ENCODE measurements around the gene RBKS. TPM values are rescaled to one million over a fixed set of nuclear protein-coding genes. Genes with fewer than 3 reads are reported as not detected.
"Not testable (repeated sequence)": the region's sequence is repeated elsewhere in the genome, so short reads cannot be mapped to it uniquely, and the experiment has no call there.

The RBKS gene
- total RNA-seq, 1 experiment from 2014 or later = 9.2 TPM

DNA sequence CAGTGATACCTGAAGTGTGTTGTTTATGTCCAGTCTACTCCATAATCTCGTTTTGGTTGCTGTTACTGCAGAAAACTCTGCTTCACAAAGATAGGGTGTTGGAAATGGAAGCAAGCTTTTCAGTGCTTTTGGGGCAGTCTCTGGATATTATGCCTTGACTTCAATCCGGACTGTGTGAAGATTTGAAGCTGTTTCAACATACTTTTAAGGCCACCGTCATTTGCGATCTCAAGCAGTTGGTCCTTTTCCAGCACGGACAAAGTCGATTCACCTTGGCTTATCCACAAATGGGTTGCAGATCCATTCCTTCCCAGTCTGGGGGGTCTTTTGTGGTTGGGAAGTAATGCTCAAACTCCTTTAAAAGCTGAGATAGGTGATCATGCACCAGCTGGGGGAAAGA is 20.4 kb downstream of the RBKS start:
- H3K27me3 Mint-ChIP-seq (ENCODE audit: insufficient read depth, unreplicated experiment) = no peaks in the 10 kb centered on the region
- TF ChIP-seq, protein P1, sequence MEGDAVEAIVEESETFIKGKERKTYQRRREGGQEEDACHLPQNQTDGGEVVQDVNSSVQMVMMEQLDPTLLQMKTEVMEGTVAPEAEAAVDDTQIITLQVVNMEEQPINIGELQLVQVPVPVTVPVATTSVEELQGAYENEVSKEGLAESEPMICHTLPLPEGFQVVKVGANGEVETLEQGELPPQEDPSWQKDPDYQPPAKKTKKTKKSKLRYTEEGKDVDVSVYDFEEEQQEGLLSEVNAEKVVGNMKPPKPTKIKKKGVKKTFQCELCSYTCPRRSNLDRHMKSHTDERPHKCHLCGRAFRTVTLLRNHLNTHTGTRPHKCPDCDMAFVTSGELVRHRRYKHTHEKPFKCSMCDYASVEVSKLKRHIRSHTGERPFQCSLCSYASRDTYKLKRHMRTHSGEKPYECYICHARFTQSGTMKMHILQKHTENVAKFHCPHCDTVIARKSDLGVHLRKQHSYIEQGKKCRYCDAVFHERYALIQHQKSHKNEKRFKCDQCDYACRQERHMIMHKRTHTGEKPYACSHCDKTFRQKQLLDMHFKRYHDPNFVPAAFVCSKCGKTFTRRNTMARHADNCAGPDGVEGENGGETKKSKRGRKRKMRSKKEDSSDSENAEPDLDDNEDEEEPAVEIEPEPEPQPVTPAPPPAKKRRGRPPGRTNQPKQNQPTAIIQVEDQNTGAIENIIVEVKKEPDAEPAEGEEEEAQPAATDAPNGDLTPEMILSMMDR (IDR thresholded peaks at IDR 0.05; ENCODE audit: unreplicated experiment) = no peak
- H3K27ac Mint-ChIP-seq (ENCODE audit: low read depth, unreplicated experiment) = no peak overlapping the region
- intact Hi-C loops (cut with micrococcal nuclease) = no loop called here
- DNase-seq (ENCODE audit: unreplicated experiment) = no peak
- no peaks in the 10 kb centered on the region for H3K9me3 Mint-ChIP-seq (ENCODE audit: unreplicated experiment)
- ChIA-PET CTCF (interaction anchor here (0.6 to 1.2 kb wide), 2 partner anchors 10 kb away, joined by 4 read pairs; no protein-coding TSS in a partner anchor), POLR2A (interaction anchor here (0.7 to 1.0 kb wide), 2 partner anchors 16 to 58 kb away, joined by 3 to 4 read pairs; no protein-coding TSS in a partner anchor)
- peaks cover 10% of the 10 kb centered on the region for H3K4me1 Mint-ChIP-seq (ENCODE audit: insufficient read depth, unreplicated experiment)
- H3K36me3 Mint-ChIP-seq (ENCODE audit: insufficient read depth, unreplicated experiment) = no peaks in the 10 kb centered on the region
- H3K4me3 Mint-ChIP-seq (ENCODE audit: unreplicated experiment) = no peak overlapping the region
- BruUV-seq (replicated peaks) = no TSS peak

DNA sequence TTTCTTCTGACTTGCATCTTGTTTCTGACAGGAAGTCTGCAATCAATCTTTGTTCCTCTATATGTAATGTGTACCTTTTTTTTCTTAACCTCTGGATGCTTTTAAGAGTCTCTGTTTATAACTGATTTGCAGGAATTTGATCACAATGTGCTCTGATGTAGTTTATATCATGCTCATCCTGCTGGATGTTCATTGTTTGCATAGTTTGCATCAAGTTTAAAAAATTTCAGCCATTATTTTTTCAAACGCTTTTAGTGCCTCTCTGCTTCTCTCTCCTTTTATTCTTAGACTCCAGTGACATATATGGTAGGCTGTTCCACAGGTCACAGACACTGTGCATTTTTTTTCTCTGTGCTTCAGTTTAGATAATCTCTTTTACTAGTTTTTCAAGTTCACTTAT is 23.9 kb downstream of the RBKS start:
- intact Hi-C loops (cut with micrococcal nuclease) = no loop called here
- H3K27me3 Mint-ChIP-seq (ENCODE audit: insufficient read depth, unreplicated experiment) = no peaks in the 10 kb centered on the region
- no peak overlapping the region for H3K27ac Mint-ChIP-seq (ENCODE audit: low read depth, unreplicated experiment)
- TF ChIP-seq, protein P1 (IDR thresholded peaks at IDR 0.05; ENCODE audit: unreplicated experiment) = no peak
- no peaks in the 10 kb centered on the region for H3K36me3 Mint-ChIP-seq (ENCODE audit: insufficient read depth, unreplicated experiment)
- no peaks in the 10 kb centered on the region for H3K9me3 Mint-ChIP-seq (ENCODE audit: unreplicated experiment)
- H3K4me1 Mint-ChIP-seq (ENCODE audit: insufficient read depth, unreplicated experiment) = peaks cover 10% of the 10 kb centered on the region
- ChIA-PET POLR2A (no interaction called here), CTCF (no interaction called here)
- H3K4me3 Mint-ChIP-seq (ENCODE audit: unreplicated experiment) = no peak overlapping the region
- no TSS peak for BruUV-seq (replicated peaks)
- DNase-seq (ENCODE audit: unreplicated experiment) = no peak

DNA sequence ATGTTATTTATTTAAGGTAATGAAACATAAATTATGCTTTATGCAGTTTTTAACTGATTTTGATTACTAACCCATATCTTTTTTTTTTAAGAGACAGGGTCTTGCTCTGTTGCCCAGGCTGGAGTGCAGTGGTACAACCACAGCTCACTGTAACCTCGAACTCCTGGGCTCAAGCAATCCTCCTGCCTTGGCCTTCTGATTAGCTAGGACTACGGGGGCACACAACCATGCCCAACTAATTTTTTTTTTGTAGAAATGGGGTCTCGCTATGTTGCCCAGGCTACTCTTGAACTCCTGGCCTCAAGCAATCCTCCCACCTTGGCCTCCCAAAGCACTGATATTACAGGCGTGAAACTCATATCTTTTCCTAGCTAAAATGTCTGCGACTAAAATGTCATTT is 26.2 kb downstream of the RBKS start:
- H3K4me1 Mint-ChIP-seq (ENCODE audit: insufficient read depth, unreplicated experiment) = peaks cover 13% of the 10 kb centered on the region
- H3K27me3 Mint-ChIP-seq (ENCODE audit: insufficient read depth, unreplicated experiment); POLR2A ChIA-PET: not testable (repeated sequence)

DNA sequence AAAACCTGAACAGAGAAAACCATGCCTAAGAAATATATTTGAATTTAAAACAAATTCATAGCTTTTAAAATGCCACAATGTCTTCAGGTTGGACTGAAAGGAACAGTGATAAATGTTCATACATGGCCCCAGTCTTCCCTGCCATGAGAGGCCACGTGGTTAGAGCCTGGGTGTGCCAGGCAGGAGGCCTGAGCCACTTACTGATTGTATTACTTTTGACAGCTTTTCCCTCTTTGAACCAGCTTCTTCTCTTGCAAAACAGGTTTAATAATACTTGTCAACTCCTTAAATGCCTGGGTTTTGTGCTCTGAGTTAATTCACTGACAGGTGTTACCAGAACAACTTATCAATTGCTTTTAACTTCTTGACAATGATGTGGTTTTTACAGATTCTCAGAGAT is 27.0 kb downstream of the RBKS start:
- Mint-ChIP-seq H3K27me3 (ENCODE audit: insufficient read depth, unreplicated experiment) (no peaks in the 10 kb centered on the region), H3K4me3 (ENCODE audit: unreplicated experiment) (no peak overlapping the region), H3K4me1 (ENCODE audit: insufficient read depth, unreplicated experiment) (peaks cover 13% of the 10 kb centered on the region), H3K36me3 (ENCODE audit: insufficient read depth, unreplicated experiment) (no peaks in the 10 kb centered on the region), H3K9me3 (ENCODE audit: unreplicated experiment) (no peaks in the 10 kb centered on the region), H3K27ac (ENCODE audit: low read depth, unreplicated experiment) (no peak overlapping the region)
- ChIA-PET CTCF (no interaction called here), POLR2A (interaction anchor here (0.6 kb wide), 1 partner anchor 514 kb away, joined by 4 read pairs; no protein-coding TSS in a partner anchor)
- DNase-seq (ENCODE audit: unreplicated experiment) = no peak
- BruUV-seq (replicated peaks) = no TSS peak
- TF ChIP-seq, protein P1 (IDR thresholded peaks at IDR 0.05; ENCODE audit: unreplicated experiment) = no peak
- intact Hi-C loops (cut with micrococcal nuclease) = no loop called here

More for the DNA sequence above, 26.2 kb downstream of the RBKS start:
- H3K27ac Mint-ChIP-seq (ENCODE audit: low read depth, unreplicated experiment); intact Hi-C loops (cut with micrococcal nuclease); H3K4me3 Mint-ChIP-seq (ENCODE audit: unreplicated experiment); H3K36me3 Mint-ChIP-seq (ENCODE audit: insufficient read depth, unreplicated experiment); BruUV-seq (replicated peaks); H3K9me3 Mint-ChIP-seq (ENCODE audit: unreplicated experiment); DNase-seq (ENCODE audit: unreplicated experiment): not testable (repeated sequence)
- CTCF ChIA-PET = interaction anchor here (0.6 to 0.7 kb wide), 2 partner anchors 38 to 157 kb away, joined by 3 read pairs; no protein-coding TSS in a partner anchor

DNA sequence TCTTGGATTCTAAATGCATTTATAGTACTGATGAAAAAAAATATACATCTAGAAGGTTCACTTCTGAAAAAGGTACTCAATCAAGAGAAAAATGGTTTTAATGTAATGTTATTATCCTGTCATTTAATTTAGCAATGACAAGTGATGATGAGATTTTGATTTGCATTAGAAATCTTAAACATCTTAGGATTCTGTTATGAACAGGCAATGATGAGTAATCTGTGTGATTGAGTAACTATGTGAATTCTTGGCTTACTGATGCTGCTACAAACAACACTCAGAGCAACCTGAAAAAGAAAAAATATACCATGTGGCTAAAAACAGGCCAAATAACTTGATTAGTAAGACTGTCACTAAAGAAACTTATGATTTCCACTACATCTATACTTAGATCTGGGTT is 30.1 kb downstream of the RBKS start:
- Mint-ChIP-seq H3K4me3 (ENCODE audit: unreplicated experiment) (no peak overlapping the region), H3K27me3 (ENCODE audit: insufficient read depth, unreplicated experiment) (no peaks in the 10 kb centered on the region), H3K36me3 (ENCODE audit: insufficient read depth, unreplicated experiment) (no peaks in the 10 kb centered on the region), H3K4me1 (ENCODE audit: insufficient read depth, unreplicated experiment) (peaks cover 21% of the 10 kb centered on the region), H3K9me3 (ENCODE audit: unreplicated experiment) (no peaks in the 10 kb centered on the region), H3K27ac (ENCODE audit: low read depth, unreplicated experiment) (peak overlapping the region; percentile 76)
- peak; percentile 67 for DNase-seq (ENCODE audit: unreplicated experiment)
- no TSS peak for BruUV-seq (replicated peaks)
- CTCF ChIA-PET = interaction anchor here (0.6 kb wide), 1 partner anchor 195 kb away, joined by 3 read pairs; no protein-coding TSS in a partner anchor
- POLR2A ChIA-PET = interaction anchor here (1.0 to 1.2 kb wide), 2 partner anchors 91 to 365 kb away, joined by 4 to 5 read pairs; no protein-coding TSS in a partner anchor
- intact Hi-C loops (cut with micrococcal nuclease) = no loop called here
- TF ChIP-seq, protein P1 (IDR thresholded peaks at IDR 0.05; ENCODE audit: unreplicated experiment) = no peak

Data from MCF 10A (cell line).